Activated CD8-positive, alpha-beta memory T cell treated with anti-CD3 and anti-CD28 coated beads, Interleukin-2, amount 50 U/mL, for 1 hour (primary cell): ENCODE measurements around the gene RND2.

Experiments
- DNase-seq: peaks from one replicate; pipeline ENCODE4 v3.0.0-alpha.2; 2020; ENCODE audit errors: extremely low read depth

The RND2 gene

DNA sequence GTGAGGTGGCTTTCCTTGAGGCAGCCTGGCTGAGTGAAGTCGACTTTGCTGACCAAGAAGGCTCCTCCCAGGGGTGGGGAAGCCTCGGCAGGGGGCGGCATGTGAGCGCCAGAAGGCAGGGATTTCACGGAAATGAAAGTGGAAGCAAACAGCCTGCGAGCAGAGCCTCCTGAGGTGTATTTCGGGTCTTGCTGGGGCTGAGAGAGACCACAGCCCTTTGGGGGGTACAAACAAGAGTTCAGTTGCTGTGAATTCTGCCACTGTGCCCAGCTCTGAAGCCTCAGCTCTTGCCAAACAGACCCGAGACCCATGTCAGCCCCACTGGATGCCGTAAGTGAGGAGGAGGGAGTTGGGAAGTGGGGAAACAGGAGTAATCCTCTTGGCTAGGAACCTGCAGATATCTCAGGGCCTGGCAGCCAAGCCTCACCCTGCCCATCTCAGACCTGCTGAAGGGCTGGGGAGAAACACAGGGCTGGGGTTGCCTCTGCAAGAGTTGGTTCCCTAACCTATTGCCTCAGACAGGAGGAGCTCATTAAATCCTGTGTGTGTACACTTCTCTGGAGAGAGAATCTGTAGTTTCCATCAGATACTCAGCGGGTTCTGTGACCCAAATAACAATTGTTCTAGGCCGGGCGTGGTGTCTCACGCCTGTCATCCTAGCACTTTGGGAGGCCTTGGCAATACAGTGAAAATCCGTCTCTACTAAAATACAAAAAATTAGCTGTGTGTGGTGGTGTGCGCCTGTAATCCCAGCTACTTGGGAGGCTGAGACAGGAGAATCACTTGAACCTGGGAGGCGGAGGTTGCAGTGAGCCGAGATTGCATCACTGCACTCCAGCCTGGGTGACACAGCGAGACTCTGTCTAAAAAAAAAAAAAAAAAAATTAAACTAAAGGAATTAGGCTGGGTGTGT lies 18.1 kb upstream of the RND2 start, which contains the start of gene IFI35:
TSS of gene IFI35 (plus strand) at position 146 of the 913 bp plus-strand sequence. CDS start at position 310, 164 bp downstream.
- DNase-seq: peak; percentile 59

DNA sequence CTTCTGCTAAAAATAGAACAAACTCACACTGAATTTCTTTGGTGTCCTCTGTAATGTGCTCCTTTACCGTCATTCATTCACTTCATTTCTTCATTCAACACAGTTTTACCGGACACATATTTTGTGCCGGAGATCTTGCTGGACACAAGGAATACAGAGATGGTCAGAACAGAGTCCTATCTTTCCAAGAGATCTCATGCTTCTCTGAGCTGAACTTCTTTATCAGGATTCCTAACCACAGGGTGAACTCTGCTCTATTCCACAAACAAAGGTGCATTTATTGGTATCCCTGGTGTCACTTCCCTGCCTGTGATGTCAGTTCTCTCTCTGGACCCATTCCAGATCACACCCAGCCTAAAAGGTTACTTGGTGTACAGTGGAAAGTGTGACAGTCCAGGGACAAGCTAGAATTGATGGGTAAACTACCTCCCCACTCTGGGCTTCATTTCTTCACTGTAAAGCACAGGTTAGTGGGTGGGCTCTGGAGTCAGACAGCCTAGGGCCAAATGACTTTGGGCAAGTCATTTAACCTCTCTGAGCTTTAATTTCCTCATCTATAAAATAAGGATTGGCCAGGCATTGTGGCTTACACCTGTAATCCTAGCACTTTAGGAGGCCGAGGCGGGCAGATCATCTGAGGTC lies 14.2 kb upstream of the RND2 start:
- DNase-seq: no peak

GRCh38 chr17:43011728-43012472 lies 13.1 kb upstream of the RND2 start:
- no peak for DNase-seq

GRCh38 chr17:43013296-43013695 lies 11.7 kb upstream of the RND2 start:
- no peak for DNase-seq

DNA sequence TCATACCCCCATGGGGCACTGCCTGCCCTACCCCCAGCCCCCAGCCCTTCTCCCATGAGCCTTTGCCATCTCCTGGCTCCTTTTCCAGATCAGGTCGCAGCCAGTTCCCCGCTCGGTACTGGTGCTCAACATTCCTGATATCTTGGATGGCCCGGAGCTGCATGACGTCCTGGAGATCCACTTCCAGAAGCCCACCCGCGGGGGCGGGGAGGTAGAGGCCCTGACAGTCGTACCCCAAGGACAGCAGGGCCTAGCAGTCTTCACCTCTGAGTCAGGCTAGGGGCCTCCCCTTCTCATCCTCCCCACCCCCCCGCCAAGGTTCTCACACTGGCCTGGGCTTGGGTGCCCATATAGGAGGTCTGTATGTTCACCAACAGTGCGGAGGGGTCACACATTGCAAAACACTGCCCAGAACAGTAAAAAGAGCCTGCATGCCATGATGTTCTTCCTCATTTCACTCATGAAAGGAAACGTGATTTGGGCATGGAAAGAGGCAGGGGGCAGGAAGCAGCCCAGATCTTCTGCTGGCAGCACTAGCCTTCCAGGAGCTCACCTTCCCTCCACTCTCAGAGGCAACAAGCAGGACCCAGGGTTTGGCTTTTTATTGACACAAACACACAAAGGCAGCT lies 10.9 kb upstream of the RND2 start:
- no peak for DNase-seq

- no peak for DNase-seq
These were observed 10.1 kb upstream of the RND2 start for GRCh38 chr17:43014649-43015542.

GRCh38 chr17:43015579-43015978 lies 9.5 kb upstream of the RND2 start:
- DNase-seq: no peak

DNA sequence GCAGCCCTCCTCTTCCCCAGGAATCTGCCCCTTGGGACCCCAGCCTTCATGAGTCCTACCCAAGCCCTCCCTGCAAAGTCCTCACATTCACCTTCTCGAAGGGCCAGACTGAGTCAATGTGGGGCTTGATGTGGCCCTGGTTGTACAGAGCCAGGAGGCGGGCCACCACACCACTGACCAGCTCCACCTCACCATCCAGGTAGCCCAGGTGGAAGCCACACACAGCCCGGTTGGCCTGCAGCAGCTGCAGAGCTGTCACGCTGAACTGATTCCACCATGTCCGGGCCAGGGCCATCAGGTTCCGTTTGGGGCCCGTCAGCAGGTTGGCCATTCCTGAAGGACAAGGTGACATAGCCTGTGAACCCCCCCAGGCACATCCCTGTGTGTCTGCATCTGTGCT lies 8.8 kb upstream of the RND2 start:
- DNase-seq: no peak

DNA sequence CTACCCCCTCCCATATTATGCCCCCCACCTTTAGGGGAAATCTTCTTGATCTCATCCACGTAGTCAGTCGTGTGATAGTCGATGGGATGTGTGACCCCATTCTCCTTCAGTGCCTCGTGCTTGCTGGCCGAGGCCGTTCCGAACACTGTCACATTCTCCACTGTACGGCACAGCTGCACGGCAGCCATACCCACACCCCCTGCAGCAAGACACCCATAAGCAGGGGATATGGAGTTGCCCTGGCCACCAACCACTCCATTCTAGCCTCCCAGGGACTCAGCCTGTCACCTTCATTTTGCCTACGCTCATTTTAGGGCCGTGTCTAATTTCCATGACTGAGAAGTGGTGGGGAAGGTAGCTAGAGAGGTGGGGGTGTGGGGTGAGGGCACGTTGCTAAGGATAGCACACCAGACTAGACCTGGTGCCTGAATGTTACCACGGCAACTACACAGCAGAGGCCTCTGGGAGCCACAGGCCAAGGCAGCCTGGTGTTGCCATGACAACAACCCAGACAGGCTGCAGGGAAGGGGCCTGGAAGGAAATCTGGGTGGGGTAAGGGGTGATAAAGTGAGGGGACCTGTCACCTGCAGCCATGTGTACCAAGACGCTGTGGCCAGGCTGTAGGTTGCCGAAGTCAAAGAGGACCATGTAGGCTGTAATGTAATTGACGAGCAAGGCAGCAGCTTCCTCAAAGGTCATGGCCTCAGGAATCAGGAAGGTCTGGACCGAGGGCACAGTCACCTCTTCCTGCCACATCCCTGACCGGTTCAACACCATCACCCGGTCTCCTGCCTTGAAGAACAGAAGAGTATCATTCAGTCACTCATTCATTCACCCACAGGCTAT lies 6.8 kb upstream of the RND2 start:
- no peak for DNase-seq

GRCh38 chr17:43018932-43019331 lies 6.1 kb upstream of the RND2 start:
- no peak for DNase-seq

- DNase-seq: no peak
These were observed 5.6 kb upstream of the RND2 start for GRCh38 chr17:43019418-43019817.

- DNase-seq: no peak
These were observed 4.9 kb upstream of the RND2 start for GRCh38 chr17:43020030-43020621.

GRCh38 chr17:43020789-43021740 lies 4.0 kb upstream of the RND2 start:
- DNase-seq: no peak

DNA sequence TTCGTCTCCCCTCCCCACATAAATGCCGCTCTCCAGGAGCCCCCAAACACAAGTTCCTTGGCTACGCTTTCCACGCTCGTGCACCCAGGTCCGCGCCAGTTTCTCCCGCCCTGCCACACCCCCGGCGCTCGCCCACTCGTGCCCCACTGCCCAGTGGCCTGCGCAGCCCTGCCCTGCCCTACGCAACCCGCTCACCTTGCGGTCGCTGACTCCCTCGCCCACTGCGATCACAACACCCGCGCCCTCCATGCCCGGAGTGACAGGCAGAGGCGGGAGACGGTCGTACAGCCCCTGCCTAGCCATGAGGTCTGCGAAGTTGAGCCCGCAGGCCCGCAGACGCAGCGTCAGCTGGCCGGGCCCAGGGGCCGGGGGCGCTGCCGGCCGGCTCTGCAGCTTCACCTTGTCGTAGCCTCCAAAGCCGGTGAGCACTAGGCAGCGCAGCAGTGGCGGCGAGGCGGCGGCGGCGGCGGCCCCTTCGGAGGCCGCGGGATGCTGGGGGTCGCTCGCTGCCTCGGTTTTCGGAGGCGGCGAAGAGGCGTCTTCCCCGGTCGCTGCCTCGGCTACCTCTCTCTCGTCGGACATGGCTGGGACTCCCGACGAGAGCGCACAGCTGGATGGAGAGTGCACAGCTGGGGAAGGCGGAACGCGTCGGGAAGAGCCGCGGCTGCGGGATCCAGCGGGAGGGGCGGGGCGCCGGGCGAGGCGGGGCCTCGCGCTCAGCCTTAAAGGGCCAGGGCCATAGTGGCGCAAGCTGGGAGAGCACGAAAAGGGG lies 3.1 kb upstream of the RND2 start, which contains the start of gene VAT1:
TSS of gene VAT1 (minus strand) at position 645 of the 772 bp plus-strand sequence. CDS start at position 582, 63 bp downstream.
- no peak for DNase-seq

GRCh38 chr17:43025290-43025657 lies 243 bp downstream of the RND2 start:
- DNase-seq: no peak

- DNase-seq: no peak
These were observed 921 bp downstream of the RND2 start for GRCh38 chr17:43025766-43026537.

DNA sequence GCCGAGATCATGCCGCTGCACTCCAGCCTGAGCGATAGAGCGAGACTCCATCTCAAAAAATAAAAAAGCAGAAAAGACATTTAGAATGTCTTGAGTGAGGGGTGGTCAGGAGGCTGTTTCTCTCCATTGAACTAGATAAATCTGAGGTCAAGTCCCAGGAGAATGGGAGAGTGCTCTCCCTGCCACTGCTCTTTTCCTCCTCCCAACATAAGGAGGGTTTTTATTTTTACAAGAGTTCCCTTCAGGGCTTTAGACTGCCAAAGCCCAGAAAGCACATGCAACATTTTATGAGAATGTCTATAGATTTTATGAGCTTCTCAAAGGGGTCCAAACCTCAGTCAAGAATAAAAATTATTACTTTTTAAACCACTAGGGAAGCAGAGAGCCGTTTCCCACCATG lies 1.6 kb downstream of the RND2 start:
- no peak for DNase-seq
